K562 (cell line): Measurements from ENCODE around the gene LAX1. TPM values are rescaled to one million over a fixed set of nuclear protein-coding genes. Genes with fewer than 3 reads are reported as not detected.
A peak's percentile ranks its signal among the peaks of the same experiment; 100 is the strongest.

Experiments used
- BDP1 ChIP-seq: IDR thresholded peaks from 3 replicates; pipeline ENCODE4 v1.6.1; 2011; ENCODE audit not compliant: insufficient read length, insufficient read depth
- CBX1 ChIP-seq: sonication (generic); IDR thresholded peaks from 2 replicates; pipeline ENCODE4 v1.6.1; 2016; ENCODE audit warnings: antibody characterized with exemption, low read depth, mild to moderate bottlenecking
- CC2D1A ChIP-seq: fragments of 450-650 bp; IDR thresholded peaks from 2 replicates; pipeline ENCODE4 v1.6.1; 2017; ENCODE audit warnings: mild to moderate bottlenecking
- CTCFL ChIP-seq: IDR thresholded peaks from 2 replicates; pipeline ENCODE4 v1.6.1; 2011; ENCODE audit warnings: borderline replicate concordance, low read depth, mild to moderate bottlenecking, moderate library complexity, low read length; ENCODE audit not compliant: insufficient read depth, poor library complexity, severe bottlenecking
- ELF4 ChIP-seq: fragments of 450-650 bp; formaldehyde crosslinking; IDR thresholded peaks from 2 replicates; pipeline ENCODE4 v1.4.0; 2022; ENCODE audit warnings: missing genetic modification characterization
- FOXJ2 ChIP-seq: fragments of 200-800 bp; sonication (Bioruptor generic); IDR thresholded peaks from 2 replicates; pipeline ENCODE4 v1.6.1; 2016; ENCODE audit warnings: missing genetic modification characterization, missing compliant biosample characterization
- HDAC3 ChIP-seq: fragments of 450-650 bp; IDR thresholded peaks from 2 replicates; pipeline ENCODE4 v1.6.1; 2018; ENCODE audit warnings: borderline replicate concordance, mild to moderate bottlenecking, moderate library complexity; ENCODE audit not compliant: partially characterized antibody
- HOXB6 ChIP-seq: fragments of 250-450 bp; sonication (Bioruptor Pico); IDR thresholded peaks from 2 replicates; pipeline ENCODE4 v1.5.1; 2022; ENCODE audit warnings: mild to moderate bottlenecking, borderline replicate concordance
- MAFF ChIP-seq: IDR thresholded peaks from 2 replicates; pipeline ENCODE4 v1.6.1; 2012; ENCODE audit warnings: low read length, improper control_type of control experiment
- MCM2 ChIP-seq: fragments of 450-650 bp; IDR thresholded peaks from 2 replicates; pipeline ENCODE4 v1.6.1; 2017; ENCODE audit warnings: low read depth, mild to moderate bottlenecking
- NR1H2 ChIP-seq: sonication (generic); formaldehyde crosslinking; IDR thresholded peaks from 2 replicates; pipeline ENCODE4 v1.4.0; 2020; ENCODE audit warnings: mild to moderate bottlenecking, missing genetic modification reagents
- SMAD2 ChIP-seq: fragments of 150-350 bp; IDR thresholded peaks from 2 replicates; pipeline ENCODE4 v1.6.1; 2014; ENCODE audit warnings: low read depth, mild to moderate bottlenecking, low read length
- SMARCC2 ChIP-seq: fragments of 450-650 bp; IDR thresholded peaks from 2 replicates; pipeline ENCODE4 v1.6.1; 2017; ENCODE audit warnings: antibody characterized with exemption, moderate library complexity, mild to moderate bottlenecking, low read depth
- SMC3 ChIP-seq: conservative IDR thresholded peaks from 2 replicates; pipeline ENCODE4 v1.6.1; 2011; ENCODE audit warnings: low read depth, low read length, improper control_type of control experiment; ENCODE audit not compliant: insufficient read depth
- TAF9B ChIP-seq: fragments of 450-650 bp; IDR thresholded peaks from 2 replicates; pipeline ENCODE4 v1.6.1; 2018; ENCODE audit warnings: mild to moderate bottlenecking; ENCODE audit not compliant: partially characterized antibody
- TRIM28 ChIP-seq: fragments of 450-650 bp; IDR thresholded peaks from 2 replicates; pipeline ENCODE4 v1.6.1; 2017
- ZEB2 ChIP-seq: fragments of 450-650 bp; IDR thresholded peaks from 2 replicates; pipeline ENCODE4 v1.6.1; 2016
- ZKSCAN1 ChIP-seq: fragments of 150-350 bp; IDR thresholded peaks from 2 replicates; pipeline ENCODE4 v1.6.1; 2016; ENCODE audit warnings: low read depth, low read length
- ZNF24 ChIP-seq: fragments of 450-650 bp; IDR thresholded peaks from 2 replicates; pipeline ENCODE4 v1.6.1; 2016
- ZNF717 ChIP-seq: fragments of 250-450 bp; sonication (Bioruptor Pico); IDR thresholded peaks from 2 replicates; pipeline ENCODE4 v1.5.0; 2021
- ZNF780A ChIP-seq: fragments of 250-450 bp; sonication (Bioruptor Pico); IDR thresholded peaks from 2 replicates; pipeline ENCODE4 v1.5.0; 2021; ENCODE audit warnings: mild to moderate bottlenecking
- ZNF785 ChIP-seq: fragments of 250-450 bp; sonication (Bioruptor Pico); IDR thresholded peaks from 2 replicates; pipeline ENCODE4 v1.4.0; 2020; ENCODE audit warnings: mild to moderate bottlenecking
- polyA plus RNA-seq, 8 experiments: library from polyadenylated mRNA; depleted of rRNA in 4 of 8; stranded (reverse) in 5 of 8; unstranded in 3 of 8; fragments of >200 nt; fragmentation: Nextera tagmentation in 2 of 8; fragmentation: Illumina TruSeq in 1 of 8; extraction: Ambion mirVana in 2 of 8; extraction: Trizol in 1 of 8; gene quantifications; 2 replicates each; pipeline versions ENCODE4 v1.2.1 to v1.2.3, GENCODE V29; 2011 to 2014; ENCODE audit warnings: inconsistent platforms in 1 of 8, missing spikeins in 1 of 8
- total RNA-seq, 7 experiments: library from RNA; depleted of rRNA in 6 of 7; stranded (reverse); fragments of >200 nt in 6 of 7; fragmentation: Illumina TruSeq in 2 of 7; extraction: Trizol in 2 of 7; gene quantifications; 2 replicates each; pipeline versions ENCODE4 v1.2.1 to v1.2.3, GENCODE V29; 2011 to 2021; ENCODE audit warnings: low replicate concordance in 1 of 7
- TF ChIP-seq, protein P1 (sequence below): fragments of 450-650 bp; IDR thresholded peaks from 2 replicates; pipeline ENCODE4 v1.6.1; 2016; ENCODE audit warnings: low read depth, mild to moderate bottlenecking, moderate library complexity
- TF ChIP-seq, protein P2 (sequence below): fragments of 450-650 bp; formaldehyde crosslinking; IDR thresholded peaks from 2 replicates; pipeline ENCODE4 v1.4.0; 2020; ENCODE audit warnings: mild to moderate bottlenecking
- TF ChIP-seq, protein P3 (sequence below): fragments of 450-650 bp; formaldehyde crosslinking; IDR thresholded peaks from 2 replicates; pipeline ENCODE4 v1.4.0; 2020; ENCODE audit warnings: mild to moderate bottlenecking, moderate library complexity

LAX1 gene
- total and polyA plus RNA-seq, 9 of the 15 experiments (the other 6 are each of a cell fraction or from before 2014, with no cell fraction given) = not detected

DNA sequence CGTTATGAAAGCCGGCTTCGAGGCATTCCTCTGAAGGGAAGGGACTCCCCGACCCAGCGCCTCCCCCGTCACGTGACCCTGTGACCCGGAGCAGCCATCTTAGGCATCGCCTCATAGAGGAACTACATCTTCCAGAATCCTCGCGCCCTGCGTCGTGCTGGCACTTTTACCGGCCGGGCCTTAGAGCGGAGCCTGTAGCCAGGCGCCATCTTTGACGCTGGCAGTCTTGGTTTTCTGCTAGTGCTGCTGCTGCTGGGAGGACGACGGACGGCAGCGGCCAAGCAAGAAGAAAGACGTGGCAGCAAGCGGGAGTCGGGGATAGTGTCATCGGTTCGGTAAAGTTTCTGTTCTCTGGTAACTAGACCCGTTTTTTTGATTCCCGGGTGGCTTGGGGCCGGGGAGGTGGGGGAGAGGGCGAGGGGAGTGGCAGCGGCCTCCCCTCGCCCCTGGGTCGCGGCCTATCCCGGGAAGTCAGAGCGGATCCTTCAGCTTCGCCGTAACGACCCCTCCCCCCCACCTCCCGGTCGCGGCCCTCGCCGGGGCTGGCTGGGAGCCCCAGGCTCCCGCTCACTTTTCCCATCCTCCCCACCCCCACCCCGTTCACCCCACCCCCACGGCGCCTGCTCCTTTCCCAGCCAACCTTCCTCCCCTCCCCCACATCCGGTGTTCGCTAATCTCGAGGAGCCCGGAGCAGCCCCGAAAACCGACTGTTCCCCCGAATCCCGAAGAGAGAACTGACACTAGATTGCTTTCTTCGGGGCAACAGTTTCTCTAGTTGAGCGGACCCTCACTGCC is 30.7 kb downstream of the LAX1 start, which contains the start of the genes ZBED6 and ZC3H11A (continued):
- TF ChIP-seq, protein P1, sequence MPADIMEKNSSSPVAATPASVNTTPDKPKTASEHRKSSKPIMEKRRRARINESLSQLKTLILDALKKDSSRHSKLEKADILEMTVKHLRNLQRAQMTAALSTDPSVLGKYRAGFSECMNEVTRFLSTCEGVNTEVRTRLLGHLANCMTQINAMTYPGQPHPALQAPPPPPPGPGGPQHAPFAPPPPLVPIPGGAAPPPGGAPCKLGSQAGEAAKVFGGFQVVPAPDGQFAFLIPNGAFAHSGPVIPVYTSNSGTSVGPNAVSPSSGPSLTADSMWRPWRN = no peak
- TF ChIP-seq CC2D1A = no peak
- no peak for TF ChIP-seq ZNF717 (CRISPR knock-in tag)
- TF ChIP-seq CTCFL = no peak
- TF ChIP-seq SMARCC2 = no peak; the same call in 1 of the 2 replicates
- TF ChIP-seq SMC3 = no peak
- no peak for TF ChIP-seq SMAD2
- no peak for TF ChIP-seq NR1H2 (CRISPR knock-in tag)
- no peak for TF ChIP-seq MAFF
- peak; percentile 13 for TF ChIP-seq HDAC3
- peak; percentile 76 for TF ChIP-seq TAF9B
- TF ChIP-seq, protein P2, sequence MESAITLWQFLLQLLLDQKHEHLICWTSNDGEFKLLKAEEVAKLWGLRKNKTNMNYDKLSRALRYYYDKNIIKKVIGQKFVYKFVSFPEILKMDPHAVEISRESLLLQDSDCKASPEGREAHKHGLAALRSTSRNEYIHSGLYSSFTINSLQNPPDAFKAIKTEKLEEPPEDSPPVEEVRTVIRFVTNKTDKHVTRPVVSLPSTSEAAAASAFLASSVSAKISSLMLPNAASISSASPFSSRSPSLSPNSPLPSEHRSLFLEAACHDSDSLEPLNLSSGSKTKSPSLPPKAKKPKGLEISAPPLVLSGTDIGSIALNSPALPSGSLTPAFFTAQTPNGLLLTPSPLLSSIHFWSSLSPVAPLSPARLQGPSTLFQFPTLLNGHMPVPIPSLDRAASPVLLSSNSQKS = no peak
- no peak for TF ChIP-seq ZNF24
- peak; percentile 43; the same call in 1 of the 2 replicates for TF ChIP-seq FOXJ2 (tag)
- no peak for TF ChIP-seq HOXB6 (CRISPR knock-in tag)
- no peak for TF ChIP-seq ELF4
- TF ChIP-seq, protein P3, sequence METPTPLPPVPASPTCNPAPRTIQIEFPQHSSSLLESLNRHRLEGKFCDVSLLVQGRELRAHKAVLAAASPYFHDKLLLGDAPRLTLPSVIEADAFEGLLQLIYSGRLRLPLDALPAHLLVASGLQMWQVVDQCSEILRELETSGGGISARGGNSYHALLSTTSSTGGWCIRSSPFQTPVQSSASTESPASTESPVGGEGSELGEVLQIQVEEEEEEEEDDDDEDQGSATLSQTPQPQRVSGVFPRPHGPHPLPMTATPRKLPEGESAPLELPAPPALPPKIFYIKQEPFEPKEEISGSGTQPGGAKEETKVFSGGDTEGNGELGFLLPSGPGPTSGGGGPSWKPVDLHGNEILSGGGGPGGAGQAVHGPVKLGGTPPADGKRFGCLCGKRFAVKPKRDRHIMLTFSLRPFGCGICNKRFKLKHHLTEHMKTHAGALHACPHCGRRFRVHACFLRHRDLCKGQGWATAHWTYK (CRISPR knock-in tag) = peak; percentile 59; the same call in 1 of the 2 replicates
- TF ChIP-seq ZKSCAN1 = no peak
- no peak for TF ChIP-seq ZEB2
- TF ChIP-seq CBX1 = 0 out of 2 replicates have a peak, but pooled peaks have one; percentile 34
- TF ChIP-seq MCM2 = no peak
- TF ChIP-seq ZNF780A (CRISPR knock-in tag) = no peak
- TF ChIP-seq BDP1 = no peak
- TF ChIP-seq TRIM28 = no peak; the same call in 1 of the 2 replicates
- no peak for TF ChIP-seq ZNF785
